GM19328 (cell line): Measurements from ENCODE around the gene DENND1B.

Experiments used
- ATAC-seq: cut with Tn5 transposase; IDR thresholded peaks from one replicate; pipeline ENCODE4 v1.9.1; 2021; ENCODE audit warnings: mild to moderate bottlenecking, moderate library complexity; ENCODE audit not compliant: unreplicated experiment

DENND1B gene

GRCh38 chr1:197472141-197472540 lies 303.1 kb downstream of the DENND1B start:
- ATAC-seq: no peak

GRCh38 chr1:197471248-197471985 lies 303.9 kb downstream of the DENND1B start:
- no peak for ATAC-seq

- no peak for ATAC-seq
Measured at GRCh38 chr1:197470330-197470729, 304.9 kb downstream of the DENND1B start.

- ATAC-seq: no peak
Measured at GRCh38 chr1:197469620-197470210, 305.6 kb downstream of the DENND1B start.

GRCh38 chr1:197468543-197469175 lies 306.6 kb downstream of the DENND1B start:
- no peak for ATAC-seq

- ATAC-seq: no peak
Measured at GRCh38 chr1:197467881-197468280, 307.4 kb downstream of the DENND1B start.

- ATAC-seq: no peak
Measured at GRCh38 chr1:197466813-197467212, 308.5 kb downstream of the DENND1B start.

- ATAC-seq: no peak
Measured at GRCh38 chr1:197465528-197466327, 309.6 kb downstream of the DENND1B start.

- ATAC-seq: no peak
Measured at GRCh38 chr1:197464044-197464443, 311.2 kb downstream of the DENND1B start.

GRCh38 chr1:197463142-197463541 lies 312.1 kb downstream of the DENND1B start:
- ATAC-seq: no peak

GRCh38 chr1:197462539-197462938 lies 312.7 kb downstream of the DENND1B start:
- ATAC-seq: no peak
